ENCODE data around the gene SLC22A31. TPM values are rescaled to one million over a fixed set of nuclear protein-coding genes. Genes with fewer than 3 reads are reported as not detected.
A peak's percentile ranks its signal among the peaks of the same experiment; 100 is the strongest.

Gene SLC22A31
- total and polyA plus RNA-seq, 9 of the 15 experiments (the other 6 are each of a cell fraction or from before 2014, with no cell fraction given) = 0.29 to 2.2 (median 0.47) TPM; not detected in 3

GRCh38 chr16:89217388-89218191 is 17.3 kb upstream of the SLC22A31 start, which contains the start of gene ZNF778 (continued):
- TF ChIP-seq ZBTB43 (CRISPR knock-in tag; IDR thresholded peaks at IDR 0.05) (no peak), ZC3H8 (IDR thresholded peaks at IDR 0.05) (no peak), RBFOX2 (IDR thresholded peaks at IDR 0.05; ENCODE audit: low read depth, low read length) (peak; percentile 98), ZNF175 (CRISPR knock-in tag; IDR thresholded peaks at IDR 0.05; ENCODE audit: low read depth) (no peak), ZNF121 (CRISPR knock-in tag; conservative IDR thresholded peaks at IDR 0.05) (no peak), ZNF165 (CRISPR knock-in tag; IDR thresholded peaks at IDR 0.05; ENCODE audit: borderline replicate concordance) (no peak), NFRKB (IDR thresholded peaks at IDR 0.05; ENCODE audit: low read depth) (peak; percentile 61; the same call in 1 of the 2 replicates), MLLT1 (IDR thresholded peaks at IDR 0.05) (peak in 1 of 2 experiments; percentile 68; a peak in 2 of 4 replicates), SMAD4 (CRISPR knock-in tag; conservative IDR thresholded peaks at IDR 0.05) (peak; percentile 32; the same call in 1 of the 2 replicates), HCFC1 (IDR thresholded peaks at IDR 0.05; ENCODE audit: low read depth, low read length) (peak; percentile 74), THAP12 (CRISPR knock-in tag; IDR thresholded peaks at IDR 0.05) (peak; percentile 70), ZNF444 (CRISPR knock-in tag; IDR thresholded peaks at IDR 0.05) (no peak), ETS1 (conservative IDR thresholded peaks at IDR 0.05; ENCODE audit: control insufficient read depth, low read depth, low read length) (peak; percentile 91), ZNF174 (CRISPR knock-in tag; IDR thresholded peaks at IDR 0.05) (no peak), POLR2H (tag; IDR thresholded peaks at IDR 0.05; ENCODE audit: low read depth) (no peak), RUNX1 (IDR thresholded peaks at IDR 0.05; ENCODE audit: low read depth) (no peak), VEZF1 (CRISPR knock-in tag; IDR thresholded peaks at IDR 0.05) (peak; percentile 53), ZNF184 (CRISPR knock-in tag; IDR thresholded peaks at IDR 0.05) (no peak), SMARCE1 (IDR thresholded peaks at IDR 0.05) (no peak), ILF3 (IDR thresholded peaks at IDR 0.05; ENCODE audit: borderline replicate concordance) (no peak), KLF13 (tag; IDR thresholded peaks at IDR 0.05; ENCODE audit: borderline replicate concordance, low read depth) (peak; percentile 77; the same call in 1 of the 2 replicates)
